Measurements from ENCODE around the gene RIMS4.

GRCh38 chr20:44738813-44739477, 71.4 kb downstream of the RIMS4 start:
- TF ChIP-seq CTCF (IDR thresholded peaks at IDR 0.05) (no peak), POLR2AphosphoS5 (IDR thresholded peaks at IDR 0.05; ENCODE audit: low read depth, low read length) (no peak), SIN3A (IDR thresholded peaks at IDR 0.05; ENCODE audit: borderline replicate concordance, insufficient read depth, low read depth, low read length) (no peak)
- TF ChIP-seq, protein P1, sequence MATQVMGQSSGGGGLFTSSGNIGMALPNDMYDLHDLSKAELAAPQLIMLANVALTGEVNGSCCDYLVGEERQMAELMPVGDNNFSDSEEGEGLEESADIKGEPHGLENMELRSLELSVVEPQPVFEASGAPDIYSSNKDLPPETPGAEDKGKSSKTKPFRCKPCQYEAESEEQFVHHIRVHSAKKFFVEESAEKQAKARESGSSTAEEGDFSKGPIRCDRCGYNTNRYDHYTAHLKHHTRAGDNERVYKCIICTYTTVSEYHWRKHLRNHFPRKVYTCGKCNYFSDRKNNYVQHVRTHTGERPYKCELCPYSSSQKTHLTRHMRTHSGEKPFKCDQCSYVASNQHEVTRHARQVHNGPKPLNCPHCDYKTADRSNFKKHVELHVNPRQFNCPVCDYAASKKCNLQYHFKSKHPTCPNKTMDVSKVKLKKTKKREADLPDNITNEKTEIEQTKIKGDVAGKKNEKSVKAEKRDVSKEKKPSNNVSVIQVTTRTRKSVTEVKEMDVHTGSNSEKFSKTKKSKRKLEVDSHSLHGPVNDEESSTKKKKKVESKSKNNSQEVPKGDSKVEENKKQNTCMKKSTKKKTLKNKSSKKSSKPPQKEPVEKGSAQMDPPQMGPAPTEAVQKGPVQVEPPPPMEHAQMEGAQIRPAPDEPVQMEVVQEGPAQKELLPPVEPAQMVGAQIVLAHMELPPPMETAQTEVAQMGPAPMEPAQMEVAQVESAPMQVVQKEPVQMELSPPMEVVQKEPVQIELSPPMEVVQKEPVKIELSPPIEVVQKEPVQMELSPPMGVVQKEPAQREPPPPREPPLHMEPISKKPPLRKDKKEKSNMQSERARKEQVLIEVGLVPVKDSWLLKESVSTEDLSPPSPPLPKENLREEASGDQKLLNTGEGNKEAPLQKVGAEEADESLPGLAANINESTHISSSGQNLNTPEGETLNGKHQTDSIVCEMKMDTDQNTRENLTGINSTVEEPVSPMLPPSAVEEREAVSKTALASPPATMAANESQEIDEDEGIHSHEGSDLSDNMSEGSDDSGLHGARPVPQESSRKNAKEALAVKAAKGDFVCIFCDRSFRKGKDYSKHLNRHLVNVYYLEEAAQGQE (IDR thresholded peaks at IDR 0.05; ENCODE audit: insufficient read depth in 1 of 2, low read depth in 2 of 2, low read length in 1 of 2) = no peak
